HCT116 (cell line): Measurements from ENCODE around the gene TRIM67. TPM values are rescaled to one million over a fixed set of nuclear protein-coding genes. Genes with fewer than 3 reads are reported as not detected.

ENCODE experiments used
- ATAC-seq: fragments of 200-7000 bp; cut with Tn5 transposase; 2 replicates; pipeline ENCODE4 v1.9.1; 2020; ENCODE audit warnings: mild to moderate bottlenecking, moderate library complexity
- BruUV-seq: library from RNA; stranded (reverse); fragments of 400-500 nt; replicated peaks from 2 replicates; lab custom pipeline; 2021; lab: Mats Ljungman, UMichigan
- CTCF ChIA-PET: fragments of 300-600 bp; sonication (Branson Sonifier 250); formaldehyde crosslinking; loops from one replicate; lab custom pipeline; 2021; ENCODE audit warnings: antibody characterized with exemption; lab: Charles Lee
- POLR2A ChIA-PET: fragments of 300-600, 350-600 bp; sonication (Branson Sonifier 250); formaldehyde crosslinking; loops from one replicate; lab custom pipeline; 2021; ENCODE audit warnings: antibody characterized with exemption; lab: Charles Lee
- RAD21 ChIA-PET, 2 experiments: fragments of 300-600 bp; sonication (Branson Sonifier 250); formaldehyde crosslinking; loops; one replicate each; lab custom pipeline; 2023; ENCODE audit warnings: low total read pairs in 2 of 2; ENCODE audit not compliant: uncharacterized antibody in 2 of 2, unreplicated experiment in 2 of 2, low non-redundant PET in 1 of 2; lab: Charles Lee
- DNase-seq: peaks from one replicate; pipeline ENCODE4 v3.0.0-alpha.2; 2010; ENCODE audit warnings: low read depth, low spot score
- H2AFZ ChIP-seq: fragments of 200-600 bp; shearing (Covaris generic), sonication (generic); 2 replicates; pipeline ENCODE4 v1.6.1; 2017; ENCODE audit warnings: low read depth, mixed run types, mixed read lengths, antibody characterized with exemption, low read length; ENCODE audit not compliant: poor library complexity, severe bottlenecking
- H3K27ac ChIP-seq: 2 replicates; pipeline ENCODE4 v1.5.1; 2012; ENCODE audit warnings: low read depth, low read length
- H3K27me3 ChIP-seq: fragments of 200-600 bp; sonication (generic); 2 replicates; pipeline ENCODE4 v1.6.1; 2016; ENCODE audit warnings: mixed run types, low read length, mixed read lengths; ENCODE audit not compliant: insufficient read depth
- H3K36me3 ChIP-seq, 2 experiments: fragments of 200-500 bp in 1 of 2; fragments of 200-600 bp in 1 of 2; sonication (Bioruptor generic) in 1 of 2; sonication (generic) in 1 of 2; 2 replicates each; pipeline versions ENCODE4 v1.5.1 to v1.6.1; 2014 to 2016; ENCODE audit warnings: low read length in 2 of 2, inconsistent platforms in 1 of 2, mixed read lengths in 1 of 2, mixed run types in 1 of 2; ENCODE audit not compliant: insufficient read depth in 2 of 2, control insufficient read depth in 1 of 2
- H3K4me1 ChIP-seq, 2 experiments: fragments of 200-600 bp in 1 of 2; sonication (generic) in 1 of 2; 2 replicates each; pipeline versions ENCODE4 v1.5.1 to v1.6.1; 2012 to 2017; ENCODE audit warnings: low read length in 2 of 2, inconsistent platforms in 1 of 2, mild to moderate bottlenecking in 1 of 2, mixed read lengths in 1 of 2, mixed run types in 1 of 2, moderate library complexity in 1 of 2; ENCODE audit not compliant: insufficient read depth in 2 of 2, control insufficient read depth in 1 of 2
- H3K4me2 ChIP-seq: fragments of 200-600 bp; sonication (generic); 2 replicates; pipeline ENCODE4 v1.6.1; 2017; ENCODE audit warnings: mixed run types, low read length, mixed read lengths
- H3K4me3 ChIP-seq, 2 experiments: fragments of 200-600 bp in 1 of 2; sonication (generic) in 1 of 2; replicated peaks in 1 of 2; 2 replicates each; pipeline ENCODE4 v1.5.1; 2011 to 2016; ENCODE audit warnings: low read length in 2 of 2, control low read depth in 1 of 2, low read depth in 1 of 2, mild to moderate bottlenecking in 1 of 2, mixed read lengths in 1 of 2, mixed run types in 1 of 2
- H3K79me2 ChIP-seq: fragments of 200-600 bp; sonication (generic); 2 replicates; pipeline ENCODE4 v1.6.1; 2017; ENCODE audit warnings: mild to moderate bottlenecking, mixed run types, low read length, moderate library complexity, mixed read lengths; ENCODE audit not compliant: insufficient read depth
- H3K9ac ChIP-seq: fragments of 200-600 bp; sonication (generic); 2 replicates; pipeline ENCODE4 v1.6.1; 2016; ENCODE audit warnings: low read length, mixed read lengths
- H3K9me2 ChIP-seq: fragments of 200-600 bp; sonication (generic), shearing (Covaris generic); 2 replicates; pipeline ENCODE4 v1.6.1; 2017; ENCODE audit warnings: mixed run types, mild to moderate bottlenecking, moderate library complexity; ENCODE audit not compliant: insufficient read depth
- H3K9me3 ChIP-seq, 2 experiments: fragments of 200-500 bp in 1 of 2; fragments of 200-600 bp in 1 of 2; sonication (Bioruptor generic) in 1 of 2; sonication (generic) in 1 of 2; 2 replicates each; pipeline ENCODE4 v1.6.1; 2014 to 2017; ENCODE audit warnings: low read length in 2 of 2, mixed read lengths in 2 of 2, inconsistent platforms in 1 of 2, low read depth in 1 of 2, mild to moderate bottlenecking in 1 of 2, mixed run types in 1 of 2, moderate library complexity in 1 of 2; ENCODE audit not compliant: control insufficient read depth in 1 of 2, insufficient read depth in 1 of 2
- H4K20me1 ChIP-seq: fragments of 200-600 bp; sonication (generic), shearing (Covaris generic); 2 replicates; pipeline ENCODE4 v1.6.1; 2017; ENCODE audit warnings: mixed run types, mild to moderate bottlenecking, moderate library complexity; ENCODE audit not compliant: insufficient read depth
- CBX3 ChIP-seq: IDR thresholded peaks from 2 replicates; pipeline ENCODE4 v1.6.1; 2012; ENCODE audit warnings: low read depth
- CEBPB ChIP-seq: IDR thresholded peaks from 2 replicates; pipeline ENCODE4 v1.6.1; 2012; ENCODE audit warnings: low read depth
- ELF1 ChIP-seq: IDR thresholded peaks from 2 replicates; pipeline ENCODE4 v1.6.1; 2012; ENCODE audit warnings: low read depth, borderline replicate concordance
- EZH2 ChIP-seq: fragments of 200-600 bp; sonication (generic); IDR thresholded peaks from 2 replicates; pipeline ENCODE4 v1.6.1; 2017; ENCODE audit warnings: antibody characterized with exemption, mixed run types
- SP1 ChIP-seq: IDR thresholded peaks from 2 replicates; pipeline ENCODE4 v1.6.1; 2012; ENCODE audit warnings: low read depth
- ZBTB33 ChIP-seq: IDR thresholded peaks from 2 replicates; pipeline ENCODE4 v1.6.1; 2011; ENCODE audit warnings: mild to moderate bottlenecking, low read length, moderate library complexity; ENCODE audit not compliant: insufficient replicate concordance; ENCODE audit errors: extremely low read depth
- ZFX ChIP-seq: fragments of 450-650 bp; IDR thresholded peaks from 2 replicates; pipeline ENCODE4 v1.6.1; 2017
- intact Hi-C: fragments of 100-400 bp; cut with micrococcal nuclease; formaldehyde crosslinking; loops from 2 replicates; pipeline ENCODE4 v1.10.0; 2022
- total RNA-seq: library from RNA; stranded (reverse); gene quantifications from one replicate; pipeline ENCODE4 v1.2.1, GENCODE V29; 2021; ENCODE audit not compliant: unreplicated experiment

TRIM67 gene
- total RNA-seq, 1 experiment from 2014 or later, result 0.02 TPM

- Histone ChIP-seq H4K20me1 (no peaks in the 10 kb centered on the region), H3K79me2 (no peaks in the 10 kb centered on the region), H3K9me2 (no peaks in the 10 kb centered on the region), H3K4me2 (no peak overlapping the region), H3K9ac (no peak overlapping the region), H2AFZ (no peak overlapping the region), H3K4me3 (no peak overlapping the region), H3K36me3 (no peaks in the 10 kb centered on the region), H3K4me1 (no peaks in the 10 kb centered on the region), H3K27ac (no peak overlapping the region), H3K27me3 (peaks cover 20% of the 10 kb centered on the region), H3K9me3 (no peaks in the 10 kb centered on the region; a peak in 1 of 4 replicates)
- ATAC-seq, result no peak
- intact Hi-C loops, result no loop called here
- TF ChIP-seq EZH2, result no peak
- TF ChIP-seq CEBPB, result no peak
- no peak for TF ChIP-seq SP1
- TF ChIP-seq CBX3, result no peak
- TF ChIP-seq ZBTB33, result no peak
- TF ChIP-seq ZFX, result no peak
- no peak for TF ChIP-seq ELF1
- ChIA-PET RAD21 (no interaction called here), CTCF (no interaction called here), POLR2A (no interaction called here)
- no peak for DNase-seq
- no TSS peak for BruUV-seq
Observed at GRCh38 chr1:231182317-231182716, 20.5 kb downstream of the TRIM67 start.
